Colonic mucosa (tissue), 4 donors: ENCODE results near the gene CPEB4. TPM values are rescaled to one million over a fixed set of nuclear protein-coding genes. Genes with fewer than 3 reads are reported as not detected.

Experiments used
- DNase-seq: peaks from one replicate; pipeline ENCODE4 v3.0.0-alpha.2; 2020
- H3K27ac ChIP-seq: fragments of 200-600 bp; one replicate; pipeline ENCODE4 v1.8.0; 2021
- H3K27me3 ChIP-seq: fragments of 200-600 bp; one replicate; pipeline ENCODE4 v1.8.0; 2021
- H3K36me3 ChIP-seq: fragments of 200-600 bp; one replicate; pipeline ENCODE4 v1.8.0; 2021
- H3K4me1 ChIP-seq: fragments of 200-600 bp; one replicate; pipeline ENCODE4 v1.8.0; 2021; ENCODE audit warnings: mild to moderate bottlenecking
- H3K4me3 ChIP-seq: fragments of 200-600 bp; one replicate; pipeline ENCODE4 v1.8.0; 2021
- H3K9ac ChIP-seq, 2 donors: one replicate each; pipeline ENCODE4 v1.7.0; 2013; ENCODE audit warnings: control low read depth in 2 of 2, low read depth in 2 of 2, low read length in 2 of 2
- H3K9me3 ChIP-seq: fragments of 200-600 bp; one replicate; pipeline ENCODE4 v1.8.0; 2021
- CTCF ChIP-seq: fragments of 200-600 bp; IDR thresholded peaks from one replicate; pipeline ENCODE4 v1.8.0; 2022; ENCODE audit warnings: antibody characterized with exemption, mild to moderate bottlenecking
- intact Hi-C: fragments of 100-400 bp; cut with DNase I; formaldehyde crosslinking; loops from one replicate; pipeline ENCODE4 v1.14.1; 2022
- total RNA-seq, 2 donors: library from RNA; stranded (reverse); fragmentation: NEBNext Ultra II Directional in 1 of 2; extraction: Animal tissue kit (Norgen Biotek cat#: 25700) in 1 of 2; gene quantifications; one replicate each; pipeline ENCODE4 v1.2.1, GENCODE V29; 2021
- donor health status: healthy.
- donor health status: DM: no; HTN: no; CAD: no.
- donor health status: DM: no; HTN: no; CAD: no.

CPEB4 gene
- total RNA-seq, 2 donors from 2014 or later, result 23.3 to 41.7 TPM

- no peak for DNase-seq
- Histone ChIP-seq H3K36me3 (peaks cover 6% of the 10 kb centered on the region), H3K27ac (no peak overlapping the region), H3K27me3 (no peaks in the 10 kb centered on the region), H3K4me1 (no peaks in the 10 kb centered on the region), H3K4me3 (no peak overlapping the region), H3K9ac (no peak overlapping the region), H3K9me3 (no peaks in the 10 kb centered on the region)
- no peak for TF ChIP-seq CTCF
- intact Hi-C loops, result no loop called here
Measured at GRCh38 chr5:173941758-173942401, 53.7 kb downstream of the CPEB4 start.

GRCh38 chr5:173944511-173944910, 56.4 kb downstream of the CPEB4 start:
- Histone ChIP-seq H3K9me3 (no peaks in the 10 kb centered on the region), H3K27me3 (no peaks in the 10 kb centered on the region), H3K4me3 (no peak overlapping the region), H3K9ac (no peak overlapping the region), H3K27ac (no peak overlapping the region), H3K36me3 (peaks cover 6% of the 10 kb centered on the region), H3K4me1 (no peaks in the 10 kb centered on the region)
- no peak for DNase-seq
- intact Hi-C loops, result no loop called here
- no peak for TF ChIP-seq CTCF

DNA sequence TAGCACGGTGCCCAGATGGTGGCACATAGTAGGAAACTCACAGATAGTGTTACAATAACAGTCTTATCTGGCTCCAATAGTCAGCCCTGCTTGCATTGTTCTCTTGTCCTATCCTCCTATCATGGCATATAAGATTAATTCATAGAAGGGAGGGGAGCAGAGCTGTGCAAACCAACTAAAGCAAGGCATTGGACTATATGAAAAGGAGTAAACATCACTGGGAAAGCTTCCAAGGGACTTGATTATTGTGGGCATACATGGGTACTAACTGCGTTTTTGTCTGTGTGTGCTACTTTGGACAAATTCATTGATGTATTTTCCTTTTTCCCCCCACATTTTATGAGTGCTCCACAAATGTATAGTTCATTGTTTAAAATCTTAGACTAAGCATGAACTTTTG, 57.0 kb downstream of the CPEB4 start:
- no peak for DNase-seq
- no peaks in the 10 kb centered on the region for H3K27me3 ChIP-seq
- H3K36me3 ChIP-seq, result peaks cover 6% of the 10 kb centered on the region
- H3K27ac ChIP-seq, result no peak overlapping the region
- H3K4me1 ChIP-seq, result no peaks in the 10 kb centered on the region
- H3K4me3 ChIP-seq, result no peak overlapping the region
- no peaks in the 10 kb centered on the region for H3K9me3 ChIP-seq
- intact Hi-C loops, result no loop called here
- TF ChIP-seq CTCF, result no peak
- H3K9ac ChIP-seq, result no peak overlapping the region

DNA sequence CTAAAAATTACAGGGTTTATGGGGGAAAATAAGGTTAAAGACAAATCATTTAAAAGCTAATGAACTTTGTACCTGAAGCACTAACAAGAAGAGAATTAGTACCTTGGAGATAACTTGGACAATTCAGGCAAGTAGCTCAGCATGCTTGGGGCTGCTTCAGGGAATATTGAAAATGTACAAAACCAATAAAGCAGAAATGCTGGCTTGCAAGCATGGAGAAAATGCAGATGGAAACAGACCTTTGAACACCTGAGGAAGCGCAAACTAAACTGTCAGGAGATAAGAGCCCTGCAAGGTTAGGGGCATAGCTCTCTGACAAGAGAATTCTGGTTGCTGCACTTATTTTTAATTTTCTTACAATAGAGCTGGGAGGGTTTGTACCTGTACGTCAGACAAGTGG, 58.2 kb downstream of the CPEB4 start:
- Histone ChIP-seq H3K4me3 (no peak overlapping the region), H3K9ac (no peak overlapping the region), H3K27ac (no peak overlapping the region), H3K36me3 (peaks cover 6% of the 10 kb centered on the region), H3K27me3 (no peaks in the 10 kb centered on the region), H3K9me3 (no peaks in the 10 kb centered on the region), H3K4me1 (no peaks in the 10 kb centered on the region)
- intact Hi-C loops, result no loop called here
- no peak for DNase-seq
- no peak for TF ChIP-seq CTCF

DNA sequence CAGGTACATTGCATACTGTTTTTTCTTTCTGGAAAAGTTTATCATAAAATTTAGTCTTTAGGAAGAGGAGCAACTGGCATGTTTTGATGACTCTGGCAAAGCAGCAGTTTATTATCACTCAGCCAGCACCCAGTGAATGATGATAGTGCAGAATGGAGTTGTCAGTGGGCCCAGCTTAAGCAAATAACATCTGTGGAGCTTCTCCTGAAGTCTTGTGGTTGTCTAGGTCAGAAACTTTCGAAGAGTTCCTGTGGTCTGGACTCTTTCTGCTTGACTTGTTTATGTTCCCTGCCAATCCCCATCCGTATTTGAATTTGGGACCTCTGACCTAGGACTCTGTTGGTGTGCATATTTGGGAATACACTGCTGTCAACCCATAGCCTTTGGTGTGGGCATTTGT, 62.7 kb downstream of the CPEB4 start:
- intact Hi-C loops, result no loop called here
- Histone ChIP-seq H3K9ac (no peak overlapping the region), H3K36me3 (no peaks in the 10 kb centered on the region), H3K4me1 (no peaks in the 10 kb centered on the region), H3K4me3 (no peak overlapping the region), H3K27ac (no peak overlapping the region), H3K9me3 (no peaks in the 10 kb centered on the region), H3K27me3 (no peaks in the 10 kb centered on the region)
- TF ChIP-seq CTCF, result no peak
- DNase-seq, result no peak
